GM18511 (cell line): Measurements from ENCODE around the gene CEP112.

Source experiments
- ATAC-seq: cut with Tn5 transposase; IDR thresholded peaks from one replicate; pipeline ENCODE4 v1.9.1; 2021; ENCODE audit warnings: mild to moderate bottlenecking, moderate library complexity; ENCODE audit not compliant: unreplicated experiment

Gene CEP112

DNA sequence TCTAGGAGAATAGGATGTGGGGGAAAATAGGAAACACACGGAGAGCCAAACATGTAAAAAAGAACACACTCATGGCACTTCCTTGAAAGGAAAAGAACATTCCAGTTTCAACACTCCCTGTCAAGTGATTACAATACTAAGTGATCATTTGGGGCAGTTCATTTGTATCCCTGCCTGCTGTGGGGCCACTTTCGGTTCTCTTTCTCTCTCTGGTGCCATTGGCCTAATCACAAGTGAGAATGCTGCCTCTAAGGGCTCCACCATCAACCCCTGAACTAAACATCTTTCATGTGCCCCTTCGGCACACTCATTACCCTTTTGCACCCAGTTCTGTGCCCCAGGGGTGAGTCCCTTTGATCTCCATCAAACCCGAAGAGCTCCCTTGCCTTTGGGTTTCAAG is 197.3 kb downstream of the CEP112 start:
- no peak for ATAC-seq

DNA sequence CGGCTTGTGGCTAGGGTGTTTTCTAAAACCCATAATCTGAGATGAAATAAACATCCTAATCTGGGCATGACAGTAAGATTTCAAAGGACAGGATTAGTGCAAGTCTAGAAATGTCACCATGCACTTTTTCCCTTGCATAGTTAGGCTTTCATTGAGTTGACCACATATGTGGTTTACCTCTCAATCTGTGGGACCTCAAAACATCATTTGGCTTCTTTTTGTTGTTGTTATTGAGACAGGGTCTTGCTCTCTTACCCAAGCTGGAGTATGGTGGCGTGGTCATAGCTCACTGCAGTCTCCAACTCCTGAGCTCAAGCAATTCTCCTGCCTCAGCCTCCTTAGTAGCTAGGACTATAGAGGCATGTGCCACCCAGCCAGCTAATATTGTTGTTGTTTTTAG is 197.8 kb downstream of the CEP112 start:
- ATAC-seq: no peak

DNA sequence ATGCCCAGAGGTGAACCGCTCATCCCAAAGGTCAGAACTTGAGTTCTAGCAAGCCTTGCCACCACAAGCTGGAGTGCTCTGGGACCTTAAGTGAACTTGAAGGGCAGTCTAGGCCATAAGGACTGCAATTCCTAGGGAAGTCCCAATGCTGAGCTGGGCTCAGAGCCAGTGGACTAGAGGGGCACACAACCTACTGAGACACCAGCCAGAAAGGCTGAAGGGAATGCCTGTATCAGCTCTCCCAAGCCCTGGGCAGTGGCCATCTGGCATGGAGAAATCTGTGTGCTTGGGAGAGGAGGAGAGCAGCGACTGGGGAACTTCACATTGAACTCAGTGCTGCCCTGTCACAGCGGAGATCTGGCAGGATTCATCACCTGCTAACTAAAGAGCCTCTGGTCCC is 201.3 kb downstream of the CEP112 start:
- no peak for ATAC-seq

DNA sequence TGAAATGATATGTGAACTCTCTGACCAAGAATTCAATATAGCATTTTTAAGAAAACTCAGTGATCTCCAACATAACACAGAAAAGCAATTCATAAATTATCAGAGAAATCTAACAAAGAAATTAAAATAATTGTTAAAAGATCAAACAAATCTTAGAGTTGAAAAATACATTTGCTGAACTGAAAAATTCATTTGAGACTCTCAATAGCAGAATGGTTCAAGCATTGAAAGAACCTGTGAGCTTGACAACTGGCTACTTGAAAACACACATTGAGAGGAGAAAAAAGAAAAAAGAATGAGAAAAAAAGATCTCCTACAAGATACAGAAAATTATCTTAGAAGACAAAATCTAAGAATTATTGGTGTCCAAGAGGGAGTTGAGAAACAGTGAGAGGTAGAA is 203.5 kb downstream of the CEP112 start:
- ATAC-seq: no peak

DNA sequence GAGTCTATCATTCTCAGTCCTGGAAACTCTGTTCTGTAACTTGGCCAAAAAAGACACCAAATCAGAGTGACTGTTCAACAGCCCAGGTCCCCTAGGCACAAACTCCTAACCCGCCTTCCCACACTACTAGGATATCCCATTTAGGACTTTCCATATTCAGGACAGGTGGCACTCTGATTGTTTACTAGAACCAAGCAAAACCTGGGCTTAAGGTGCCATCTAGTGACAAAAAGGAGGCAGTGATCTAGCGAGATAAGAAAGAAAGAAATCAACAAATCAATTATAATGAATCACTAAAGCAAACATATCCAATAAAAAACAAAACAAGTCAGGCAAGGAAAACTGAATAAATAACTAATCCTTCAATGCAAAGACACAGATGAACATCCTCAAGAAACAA is 203.9 kb downstream of the CEP112 start:
- no peak for ATAC-seq

DNA sequence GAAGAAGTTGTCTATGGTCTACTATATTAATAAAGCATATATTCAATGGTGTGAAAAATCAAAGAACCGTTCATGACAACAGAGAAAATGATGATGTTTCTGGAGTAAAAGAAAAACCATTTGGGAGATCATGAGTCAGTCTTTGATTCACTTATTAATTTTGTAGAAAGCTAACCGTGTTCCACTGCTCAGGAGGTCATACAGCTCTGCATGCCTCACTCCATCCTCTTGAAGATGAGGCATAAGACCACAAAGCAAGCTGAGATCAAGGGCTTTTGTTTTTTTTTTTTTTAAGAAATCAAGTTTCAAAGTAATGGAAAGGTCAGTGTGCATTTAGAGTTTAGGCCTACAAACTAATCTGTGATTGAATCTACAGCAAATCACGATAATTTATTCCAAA is 206.4 kb downstream of the CEP112 start:
- no peak for ATAC-seq

DNA sequence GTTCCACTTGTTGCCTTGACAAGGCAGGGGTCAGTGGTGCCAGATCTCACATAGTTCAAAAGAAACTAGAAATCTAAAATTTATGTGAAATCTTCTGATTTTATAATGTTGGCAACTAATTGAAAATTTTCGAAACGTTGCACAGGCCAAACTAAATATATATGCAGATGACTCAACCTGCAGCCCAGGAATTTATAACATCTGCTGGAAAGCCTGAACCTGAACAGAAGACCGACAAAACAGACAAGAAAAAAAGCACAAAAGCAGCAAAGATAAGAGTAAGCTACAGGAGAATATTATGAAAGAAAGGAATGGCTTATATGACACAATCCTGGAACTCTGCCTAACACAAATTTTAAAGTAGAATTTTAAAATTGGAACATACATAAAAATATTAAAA is 207.6 kb downstream of the CEP112 start:
- no peak for ATAC-seq

DNA sequence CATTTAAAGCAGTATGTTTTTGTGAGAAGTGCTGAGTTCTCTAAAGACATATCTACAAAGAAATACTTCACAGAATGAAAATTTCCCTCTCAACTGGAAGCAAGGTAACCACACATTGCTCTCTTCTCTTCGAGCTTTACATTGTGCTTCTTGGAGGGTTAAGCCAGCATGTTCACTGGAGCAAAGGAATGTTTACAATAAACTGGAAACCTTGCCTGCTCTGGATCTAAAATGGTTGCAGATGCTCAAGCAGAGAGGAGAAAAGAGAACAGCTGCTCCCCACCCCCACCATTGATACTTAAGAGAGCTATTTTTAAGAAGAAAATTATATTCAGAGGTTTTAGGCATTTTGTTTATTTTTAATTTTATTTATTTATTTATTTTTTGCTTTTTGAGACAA is 213.1 kb downstream of the CEP112 start:
- ATAC-seq: no peak

DNA sequence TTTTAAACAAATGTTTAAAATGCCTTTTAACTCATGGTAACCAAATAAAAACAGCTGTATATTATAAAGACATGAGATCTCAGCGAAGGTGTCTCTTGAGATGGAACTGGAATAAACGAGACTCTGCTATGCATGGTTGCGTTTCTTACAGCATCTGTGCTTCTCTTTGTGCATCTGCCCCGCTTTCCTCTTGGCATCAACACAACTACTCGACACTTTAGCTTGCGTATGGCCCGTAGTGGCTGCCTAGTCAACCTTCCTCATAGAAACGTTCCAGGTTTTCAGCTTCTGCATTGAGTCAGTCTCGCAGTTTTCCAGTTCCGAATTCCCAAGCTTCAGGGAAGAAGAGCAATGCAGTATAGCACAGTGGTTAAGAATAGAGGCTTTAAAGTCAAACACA is 214.9 kb downstream of the CEP112 start:
- ATAC-seq: no peak

DNA sequence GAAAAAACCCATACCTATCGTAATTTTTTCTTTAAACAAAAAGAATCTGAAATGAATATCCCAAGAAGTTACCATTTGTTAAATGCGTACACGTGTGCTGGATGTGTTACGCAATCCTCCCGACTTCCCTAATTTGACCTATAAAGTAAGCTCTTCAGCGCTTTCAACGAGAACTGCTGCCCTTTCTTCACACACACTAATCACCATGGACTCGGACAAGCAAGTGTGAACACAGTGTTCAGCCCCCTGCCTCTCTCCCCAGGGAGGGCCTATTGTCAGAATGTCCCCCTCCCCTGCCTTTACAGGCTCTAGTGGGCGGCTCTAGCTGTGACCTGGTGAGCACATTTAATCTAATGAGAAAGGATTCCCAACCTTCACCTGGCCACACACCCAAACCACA is 216.1 kb downstream of the CEP112 start:
- ATAC-seq: no peak

DNA sequence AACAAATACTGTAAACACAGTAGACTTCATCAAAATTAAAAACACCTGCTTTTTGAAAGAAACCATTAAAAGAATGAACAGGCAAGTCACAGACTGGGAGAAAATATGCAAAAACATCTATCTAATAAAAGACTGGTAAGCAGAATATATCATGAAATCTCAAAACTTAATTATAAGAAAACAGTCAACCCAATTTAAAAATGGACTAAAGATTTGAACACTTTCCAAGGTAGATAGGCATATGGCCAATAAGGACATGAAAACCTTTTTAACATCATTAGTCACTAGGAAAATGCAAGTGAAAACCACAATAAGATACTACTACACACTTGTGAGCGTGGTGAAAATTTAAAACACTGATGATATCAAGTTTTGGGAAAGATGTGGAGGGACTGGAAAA is 218.7 kb downstream of the CEP112 start:
- ATAC-seq: no peak

DNA sequence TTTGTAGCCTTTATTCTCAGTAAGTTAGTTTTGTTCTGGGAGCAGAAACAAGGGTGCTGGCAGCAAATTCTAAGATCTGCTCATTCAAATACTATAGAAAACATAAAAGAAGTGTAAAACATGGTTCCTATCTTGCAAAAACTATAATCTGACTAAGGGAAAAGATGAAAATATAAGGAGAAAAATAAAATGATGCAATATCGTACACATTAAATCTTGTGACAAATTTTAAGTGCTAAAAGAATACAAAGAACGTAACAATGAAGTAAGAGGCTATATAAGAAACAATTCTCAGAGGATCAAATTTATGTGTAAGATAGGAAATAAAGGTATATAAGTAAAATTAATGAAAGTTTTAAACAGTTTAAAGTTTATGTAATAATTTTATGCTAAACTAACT is 224.6 kb downstream of the CEP112 start:
- ATAC-seq: no peak

DNA sequence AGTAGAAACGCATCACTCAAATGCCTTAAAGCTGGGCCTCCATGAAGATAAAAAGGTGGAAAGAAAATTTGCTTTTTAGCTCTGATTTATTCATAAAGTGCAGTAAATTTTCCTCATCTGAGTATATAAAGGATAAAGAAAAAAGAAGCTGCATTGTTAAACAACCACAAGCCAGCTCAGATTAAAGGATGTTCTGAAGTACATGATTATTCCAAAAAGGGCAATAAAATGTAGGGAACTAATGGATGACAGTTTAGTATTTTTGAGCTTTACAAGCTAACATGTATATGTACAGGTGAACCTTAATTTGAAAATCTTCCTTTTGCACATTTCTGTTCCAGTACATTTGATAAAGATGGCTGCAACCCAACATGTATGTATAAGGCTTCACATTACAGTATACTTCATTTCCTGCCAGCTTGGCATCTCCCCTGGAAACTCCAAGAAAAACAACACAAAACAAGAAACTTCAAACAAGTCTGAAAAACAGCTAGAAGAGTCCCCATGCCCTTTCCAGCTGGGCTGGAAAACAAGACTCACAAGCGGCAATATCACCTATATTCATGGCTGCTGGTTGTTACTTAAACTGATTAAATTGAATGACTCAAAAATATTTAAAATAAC is 225.7 kb downstream of the CEP112 start:
- ATAC-seq: no peak

DNA sequence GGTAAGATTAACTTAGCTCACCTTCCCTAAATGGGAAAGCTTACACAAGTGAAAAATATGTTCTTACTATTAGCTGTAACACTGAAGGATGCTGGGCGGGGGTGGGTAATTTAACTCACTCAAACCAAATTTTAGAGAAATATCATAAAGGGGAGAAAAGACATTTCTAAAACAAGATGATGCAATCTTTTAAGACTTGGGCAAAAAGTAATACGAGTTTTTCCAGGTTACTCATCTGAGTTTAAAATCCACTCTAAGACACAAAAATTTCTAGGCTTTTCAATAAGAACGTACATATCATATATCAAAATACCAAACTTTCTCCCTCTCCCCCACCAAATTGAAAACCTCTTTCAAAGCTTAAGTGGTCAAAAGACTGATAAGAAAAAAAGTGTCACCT is 228.8 kb downstream of the CEP112 start:
- no peak for ATAC-seq

DNA sequence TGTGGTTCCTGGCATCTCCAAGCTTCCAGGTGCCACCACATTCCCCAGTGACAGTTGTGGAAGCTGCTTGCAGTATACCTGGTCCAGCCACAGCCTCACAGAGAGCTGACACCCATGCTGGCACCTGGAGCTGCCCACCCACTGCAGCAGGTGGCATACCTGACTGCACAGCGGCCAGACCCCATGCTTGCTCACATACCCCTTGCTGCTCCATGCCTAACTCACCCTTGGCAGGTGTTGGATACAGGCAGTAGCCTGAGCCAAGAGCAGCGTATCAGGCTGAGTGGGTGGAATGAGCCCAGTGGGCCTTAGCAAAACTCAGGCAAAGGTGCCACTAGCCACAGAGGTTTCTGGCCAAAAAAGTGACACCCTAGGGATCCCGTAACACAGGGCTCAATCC is 232.3 kb downstream of the CEP112 start:
- ATAC-seq: no peak

DNA sequence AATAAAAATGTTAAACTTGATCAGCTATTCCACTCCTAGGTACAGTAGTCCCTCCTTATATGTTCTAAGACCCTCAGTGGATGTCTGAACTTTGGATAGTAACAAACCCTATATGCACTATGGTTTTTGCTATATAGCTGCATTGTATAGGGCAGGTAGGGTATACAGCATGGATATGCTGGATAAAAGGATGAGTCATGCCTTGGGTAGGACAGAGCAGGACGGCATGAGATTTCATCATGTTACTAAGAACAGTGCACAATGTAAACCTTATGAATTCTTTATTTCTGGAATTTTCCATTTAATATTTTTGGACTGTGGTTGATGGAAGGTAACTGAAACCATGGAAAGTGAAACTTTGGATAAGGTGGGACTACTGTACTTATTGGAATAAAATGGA is 235.1 kb downstream of the CEP112 start:
- no peak for ATAC-seq

DNA sequence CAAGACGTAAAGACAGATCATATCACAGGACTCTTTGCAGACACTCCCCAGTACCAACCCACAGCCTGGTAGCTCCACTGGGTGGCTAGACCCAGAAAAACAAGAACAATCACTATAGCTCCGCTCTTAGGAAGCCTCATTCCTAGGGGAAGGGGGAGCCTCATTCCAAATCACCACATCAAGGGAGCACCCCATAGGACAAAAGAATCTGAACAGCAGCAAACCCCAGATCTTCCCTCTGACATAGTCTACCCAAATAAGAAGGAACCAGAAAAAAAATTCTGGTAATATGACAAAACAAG is 237.8 kb downstream of the CEP112 start:
- ATAC-seq: no peak

DNA sequence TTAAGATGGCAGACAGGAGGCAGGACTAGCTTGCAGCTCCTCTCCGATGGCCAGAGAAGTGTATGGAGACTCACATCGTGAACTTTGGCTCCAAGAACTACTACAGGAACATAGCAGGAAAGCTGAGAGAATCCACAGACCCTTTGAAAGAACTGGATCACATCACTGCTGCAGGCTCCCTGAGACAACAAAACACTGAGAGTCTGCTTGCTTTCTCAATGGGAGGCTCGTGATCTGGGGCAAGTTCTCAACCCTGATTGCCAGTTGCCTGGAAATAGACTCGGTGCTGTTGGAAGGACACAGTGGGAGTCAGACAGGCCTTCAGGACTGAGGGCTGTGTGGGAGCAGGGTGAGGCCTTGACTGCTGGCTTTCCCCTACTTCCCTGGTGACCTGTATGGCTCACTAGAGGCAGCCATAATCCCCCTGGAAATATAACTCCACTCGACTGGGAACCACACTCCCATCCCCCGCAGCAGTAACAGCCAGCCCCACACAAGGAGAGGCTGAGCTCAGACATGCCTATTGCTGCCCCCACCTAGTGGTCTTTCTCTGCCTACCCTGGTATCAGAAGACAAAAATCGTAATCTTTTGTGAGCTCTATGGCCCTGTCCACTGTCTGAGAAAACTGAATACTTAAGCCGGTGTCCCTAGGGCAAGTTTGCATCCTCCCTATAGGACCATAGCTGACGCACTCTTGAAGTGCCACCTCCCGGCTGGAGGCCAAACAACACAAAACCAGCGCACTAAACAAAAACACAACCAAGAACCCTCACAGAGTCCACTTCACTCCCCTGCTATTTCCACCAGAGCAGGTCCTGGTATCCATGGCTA is 238.4 kb downstream of the CEP112 start:
- ATAC-seq: no peak

DNA sequence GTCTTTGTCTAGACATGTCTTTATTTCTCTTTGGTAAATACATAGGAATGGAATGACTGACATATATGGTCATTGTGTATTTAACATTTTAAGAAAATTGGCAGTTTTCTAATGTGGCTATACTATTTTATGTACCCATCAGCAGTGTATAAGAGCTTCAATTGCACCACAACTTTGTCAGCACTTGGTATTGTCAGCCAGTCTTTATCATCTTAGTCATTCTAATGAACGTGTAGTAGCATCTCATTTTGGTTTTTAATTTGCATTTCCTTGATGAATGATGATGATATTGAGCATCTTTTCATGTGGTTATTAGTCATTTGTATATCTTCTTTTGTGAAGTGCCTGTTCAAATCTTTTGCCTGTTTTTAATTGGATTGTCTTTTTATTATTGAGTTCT is 239.3 kb downstream of the CEP112 start:
- ATAC-seq: no peak

DNA sequence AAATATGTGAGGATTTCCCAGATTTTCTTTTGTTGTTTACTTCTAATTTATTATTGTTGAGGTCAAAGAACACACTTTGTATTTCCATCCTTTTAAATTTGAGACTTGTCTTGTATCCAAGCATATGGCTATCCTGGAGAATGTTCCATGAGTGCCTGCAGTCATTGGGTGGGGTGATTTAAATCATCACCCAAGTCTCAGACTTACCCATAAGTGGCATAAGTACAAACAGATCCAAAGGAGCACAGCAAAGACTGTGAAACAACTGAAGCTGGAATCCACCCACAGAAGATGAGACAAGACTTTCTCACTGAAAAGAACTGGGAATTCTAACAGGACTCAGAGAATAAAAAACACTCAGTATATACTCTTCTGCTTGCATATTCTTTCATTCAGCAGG is 239.9 kb downstream of the CEP112 start:
- no peak for ATAC-seq

DNA sequence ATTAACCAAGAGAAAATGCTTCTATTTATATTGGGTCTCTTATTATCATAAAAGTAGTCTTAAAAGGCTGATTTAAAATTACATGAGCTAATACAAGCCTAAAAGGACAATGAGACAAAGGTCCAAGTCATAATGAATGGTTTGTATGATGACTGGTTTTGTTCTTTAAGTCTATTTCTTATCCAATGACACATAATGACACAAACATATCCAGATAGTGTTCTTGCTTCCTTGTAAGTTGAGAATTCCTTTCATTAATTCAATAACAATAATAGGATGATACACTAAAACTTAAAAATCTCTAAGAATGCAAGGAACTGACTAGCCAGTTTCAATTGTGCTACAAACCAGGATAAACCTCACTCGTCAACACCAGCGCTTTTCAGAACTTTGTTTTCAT is 244.1 kb downstream of the CEP112 start:
- ATAC-seq: no peak

DNA sequence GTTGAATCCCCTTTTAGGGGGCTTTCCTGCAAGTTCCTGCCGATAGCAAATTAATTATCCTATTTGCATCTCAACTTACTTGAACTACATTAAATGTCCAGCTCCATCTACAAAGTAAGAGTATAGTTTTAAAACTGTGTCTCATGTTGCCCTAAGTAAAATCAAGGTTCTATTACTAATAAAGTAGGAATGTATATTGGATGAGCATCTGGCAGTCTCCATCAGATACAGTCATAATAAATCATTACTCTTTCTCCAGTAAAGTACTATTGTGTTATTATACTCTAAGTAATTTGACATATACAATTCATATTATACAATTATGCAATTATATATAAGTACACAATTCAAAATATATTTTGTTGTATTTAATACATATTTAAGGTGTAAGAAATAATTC is 249.3 kb downstream of the CEP112 start:
- ATAC-seq: no peak

DNA sequence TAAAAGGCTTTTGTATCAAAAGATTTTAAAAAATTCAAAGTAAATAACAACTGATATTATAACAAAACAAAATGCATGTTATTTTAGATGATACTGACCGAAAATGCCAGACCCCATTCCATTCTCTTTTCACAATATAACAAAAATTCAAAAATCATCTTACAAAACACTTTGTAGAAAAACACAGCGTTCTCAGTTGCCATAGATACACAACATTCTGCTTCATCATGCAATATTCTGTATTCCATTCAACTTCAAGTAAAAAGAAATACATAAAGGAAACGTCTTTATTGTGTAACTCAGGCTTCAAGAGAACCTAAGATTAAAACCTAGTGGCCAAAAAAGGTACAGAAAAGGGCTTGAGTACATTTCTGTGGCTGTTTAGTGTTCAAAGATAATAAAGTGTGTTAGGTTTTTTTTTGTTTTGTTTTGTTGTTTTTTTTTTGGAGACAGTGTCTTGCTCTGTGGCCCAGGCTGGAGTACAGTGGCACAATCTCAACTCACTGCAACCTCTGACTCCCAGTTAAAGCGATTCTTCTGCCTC is 250.5 kb downstream of the CEP112 start:
- ATAC-seq: no peak
